ENCODE data around the gene TEAD3.
A peak's percentile ranks its signal among the peaks of the same experiment; 100 is the strongest.

The TEAD3 gene

GRCh38 chr6:35473850-35474130, 23.1 kb downstream of the TEAD3 start:
- no peak for DNase-seq

DNA sequence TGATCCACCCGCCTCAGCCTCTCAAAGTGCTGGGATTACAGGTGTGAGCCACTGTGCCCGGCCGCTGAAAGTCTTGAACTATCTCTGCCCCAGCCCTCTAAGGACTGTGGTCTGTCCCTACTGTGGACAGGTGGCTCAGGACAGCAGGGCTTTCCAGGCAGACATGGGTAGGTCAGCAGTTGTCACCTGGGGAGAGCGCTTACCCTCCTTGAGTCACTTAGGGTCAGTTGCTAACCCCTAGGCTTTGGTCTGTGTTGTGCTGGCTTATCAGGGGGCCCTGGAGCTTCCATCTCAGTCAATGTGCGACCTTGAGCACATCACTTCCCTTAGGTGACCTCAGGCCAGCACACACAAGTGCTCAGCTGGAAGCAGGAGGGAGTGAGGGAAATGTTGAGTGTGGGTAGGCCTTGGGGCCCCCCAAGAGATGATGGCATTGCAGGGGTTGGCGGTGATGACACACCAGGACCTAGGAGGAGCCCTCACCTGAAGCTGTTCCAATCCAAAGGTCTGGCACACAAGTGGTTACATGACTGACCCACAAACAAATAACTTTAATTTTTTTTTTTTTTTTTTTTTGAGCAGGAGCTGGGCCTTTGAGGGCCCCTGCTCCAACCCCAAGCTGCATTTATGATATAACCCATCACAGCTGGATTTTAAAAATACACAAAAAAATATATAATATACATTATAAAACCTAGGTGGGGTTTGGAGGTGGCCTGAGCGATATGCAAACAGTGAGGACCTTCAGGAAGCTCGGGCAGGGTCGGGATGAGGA, 23.6 kb downstream of the TEAD3 start:
- DNase-seq, result no peak

- no peak for DNase-seq
Measured at GRCh38 chr6:35471836-35472345, 25.0 kb downstream of the TEAD3 start.

DNA sequence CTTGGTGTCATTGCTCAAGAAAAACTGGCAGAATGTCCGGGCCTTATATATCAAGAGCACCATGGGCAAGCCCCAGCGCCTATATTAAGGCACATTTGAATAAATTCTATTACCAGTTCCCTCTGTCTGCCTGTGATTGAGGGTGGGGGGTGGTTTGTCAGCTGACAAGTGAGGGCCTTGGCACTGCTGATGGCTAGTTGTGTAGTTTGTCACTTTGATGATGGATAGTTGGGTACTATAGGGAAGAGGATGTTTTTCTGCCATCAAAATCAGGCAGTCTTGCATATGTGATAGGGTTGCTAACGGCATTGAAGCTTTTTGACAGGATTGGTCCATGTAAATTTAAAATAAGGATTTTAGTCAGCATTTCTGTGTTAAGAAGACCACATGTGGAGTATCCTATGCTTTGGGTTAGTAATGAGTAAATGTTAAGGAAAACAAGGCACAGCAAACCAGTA, 26.2 kb downstream of the TEAD3 start:
- DNase-seq, result no peak

GRCh38 chr6:35469751-35470662, 26.9 kb downstream of the TEAD3 start:
- no peak for DNase-seq

DNA sequence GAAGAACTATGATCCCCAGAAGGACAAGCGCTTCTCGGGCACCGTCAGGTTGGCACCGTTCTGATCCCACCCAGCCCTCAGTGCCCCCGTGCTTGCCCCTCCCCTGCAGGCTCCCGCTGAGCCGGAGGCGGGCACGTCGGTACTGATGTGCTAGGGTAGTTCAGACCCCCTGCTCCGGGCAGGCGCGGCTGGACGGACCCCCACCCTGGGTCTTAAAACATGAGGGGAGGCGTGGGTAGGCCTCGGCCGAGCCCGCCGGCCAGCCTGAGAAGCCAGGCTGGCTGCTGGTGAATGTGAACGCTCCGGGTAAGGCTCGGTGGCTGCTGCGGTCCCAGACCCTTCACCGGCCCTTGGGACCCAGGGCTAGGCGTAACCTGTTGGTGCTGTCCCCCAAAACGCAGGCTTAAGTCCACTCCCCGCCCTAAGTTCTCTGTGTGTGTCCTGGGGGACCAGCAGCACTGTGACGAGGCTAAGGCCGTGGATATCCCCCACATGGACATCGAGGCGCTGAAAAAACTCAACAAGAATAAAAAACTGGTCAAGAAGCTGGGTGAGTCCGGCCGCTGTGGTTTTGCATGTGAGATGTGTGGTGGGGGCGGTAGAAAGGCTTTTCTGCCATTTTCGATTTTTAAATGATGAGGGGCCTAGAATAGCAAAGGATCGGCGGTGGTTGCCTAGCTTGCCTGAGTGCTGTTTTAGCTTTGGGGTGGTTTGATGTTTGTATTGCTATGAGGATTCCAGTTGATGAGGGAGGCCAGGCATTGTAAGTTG, 27.7 kb downstream of the TEAD3 start:
- no peak for DNase-seq

DNA sequence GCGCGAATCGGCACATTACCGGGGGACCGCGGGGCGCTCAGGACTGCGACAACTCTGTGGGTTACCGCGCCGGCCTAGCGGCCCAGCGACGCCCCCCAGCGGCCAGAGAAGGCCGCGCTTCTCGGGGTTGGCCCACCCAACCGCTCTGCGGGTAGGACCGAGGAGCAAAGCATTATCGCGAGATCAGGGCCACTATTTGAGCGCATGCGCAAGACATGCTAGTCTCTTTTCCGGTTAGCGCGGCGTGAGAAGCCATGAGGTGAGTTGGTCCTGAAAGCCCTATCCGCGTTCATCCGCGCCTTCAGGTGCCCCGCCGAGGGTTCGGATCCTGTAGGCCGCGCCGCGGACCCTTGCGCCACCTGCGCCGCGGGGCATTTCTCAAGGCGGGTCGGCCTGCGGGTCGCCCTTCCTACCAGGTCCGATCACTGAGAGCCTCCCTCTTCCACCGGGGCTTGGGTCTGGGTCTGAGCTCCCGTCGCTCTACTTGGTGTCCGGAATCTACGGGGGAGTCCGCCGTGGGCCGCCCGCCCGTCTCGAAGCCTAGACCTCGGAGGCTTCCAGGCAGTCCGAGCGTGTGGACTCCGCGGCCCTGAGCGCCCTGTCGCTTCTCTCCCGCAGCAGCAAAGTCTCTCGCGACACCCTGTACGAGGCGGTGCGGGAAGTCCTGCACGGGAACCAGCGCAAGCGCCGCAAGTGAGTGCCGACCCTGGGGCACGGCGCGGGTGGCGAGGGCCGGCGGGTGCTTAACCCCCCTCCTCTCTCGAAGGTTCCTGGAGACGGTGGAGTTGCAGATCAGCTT, 28.5 kb downstream of the TEAD3 start, which contains the start of gene RPL10A:
RPL10A (plus strand) TSS at position 221 of the 799 bp plus-strand sequence; CDS start at position 255, 34 bp downstream.
- DNase-seq, result peak; percentile 87

DNA sequence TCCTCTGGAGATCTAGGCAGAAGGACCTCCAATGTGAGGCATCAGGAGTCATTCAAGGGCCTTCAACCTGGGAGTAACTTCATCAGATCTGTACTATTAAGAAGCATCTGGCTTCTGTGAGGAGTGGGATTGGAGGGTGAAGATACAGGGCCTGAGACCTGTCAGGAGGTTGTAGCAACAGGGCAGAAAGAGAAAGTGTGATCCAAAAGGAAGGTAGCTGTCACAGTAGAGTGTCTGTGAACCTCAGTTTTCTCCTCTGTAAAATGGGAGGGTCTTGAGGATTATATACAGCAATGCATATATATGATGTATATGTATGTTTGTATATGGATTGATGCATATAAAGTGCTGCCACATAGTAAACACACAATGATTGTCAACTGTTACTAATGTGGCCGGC, 31.2 kb downstream of the TEAD3 start:
- no peak for DNase-seq

GRCh38 chr6:35463292-35463691, 33.6 kb downstream of the TEAD3 start:
- no peak for DNase-seq

- DNase-seq, result no peak
Measured at GRCh38 chr6:35461270-35461669, 35.6 kb downstream of the TEAD3 start.

DNA sequence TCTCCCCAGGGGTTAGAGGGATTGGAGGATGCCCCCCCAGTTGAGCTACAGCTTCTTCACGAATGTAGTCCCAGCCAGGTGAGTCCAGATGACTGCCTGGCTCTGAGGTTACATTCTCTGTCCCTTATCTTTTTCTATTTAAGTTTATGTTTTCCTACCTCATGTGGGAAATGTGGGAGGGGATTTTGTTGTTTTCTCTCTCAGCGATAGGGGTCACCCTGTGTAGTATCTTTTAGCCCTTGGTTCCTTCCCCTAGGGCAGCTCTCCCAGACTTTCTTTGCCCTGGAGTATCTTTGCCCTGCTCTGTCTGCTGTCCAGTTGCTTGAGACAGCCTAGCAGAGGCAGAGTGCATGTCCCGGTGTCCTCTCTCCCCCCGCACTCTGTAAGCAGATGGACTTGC, 39.0 kb downstream of the TEAD3 start:
- no peak for DNase-seq

GRCh38 chr6:35454391-35455110, 42.3 kb downstream of the TEAD3 start:
- DNase-seq, result no peak

DNA sequence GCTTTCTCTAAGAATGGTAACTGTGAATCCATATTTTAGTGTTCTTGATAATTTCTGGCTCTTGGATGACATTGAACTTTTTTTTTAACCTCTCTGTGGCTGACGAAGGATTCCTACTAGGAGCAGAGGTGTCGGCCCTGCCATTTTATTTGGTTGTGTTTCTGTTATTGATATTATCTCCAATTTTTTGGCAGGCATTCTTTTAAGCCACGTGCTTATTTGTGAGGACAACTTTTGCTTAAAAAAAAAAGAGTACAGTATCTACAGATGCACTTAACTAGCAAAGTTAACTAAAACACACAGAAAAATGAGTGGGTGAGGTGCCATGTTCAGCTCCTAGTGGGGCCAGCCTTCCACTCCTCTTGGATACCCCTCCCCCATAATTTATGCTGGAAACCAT, 43.6 kb downstream of the TEAD3 start:
- DNase-seq, result no peak

DNA sequence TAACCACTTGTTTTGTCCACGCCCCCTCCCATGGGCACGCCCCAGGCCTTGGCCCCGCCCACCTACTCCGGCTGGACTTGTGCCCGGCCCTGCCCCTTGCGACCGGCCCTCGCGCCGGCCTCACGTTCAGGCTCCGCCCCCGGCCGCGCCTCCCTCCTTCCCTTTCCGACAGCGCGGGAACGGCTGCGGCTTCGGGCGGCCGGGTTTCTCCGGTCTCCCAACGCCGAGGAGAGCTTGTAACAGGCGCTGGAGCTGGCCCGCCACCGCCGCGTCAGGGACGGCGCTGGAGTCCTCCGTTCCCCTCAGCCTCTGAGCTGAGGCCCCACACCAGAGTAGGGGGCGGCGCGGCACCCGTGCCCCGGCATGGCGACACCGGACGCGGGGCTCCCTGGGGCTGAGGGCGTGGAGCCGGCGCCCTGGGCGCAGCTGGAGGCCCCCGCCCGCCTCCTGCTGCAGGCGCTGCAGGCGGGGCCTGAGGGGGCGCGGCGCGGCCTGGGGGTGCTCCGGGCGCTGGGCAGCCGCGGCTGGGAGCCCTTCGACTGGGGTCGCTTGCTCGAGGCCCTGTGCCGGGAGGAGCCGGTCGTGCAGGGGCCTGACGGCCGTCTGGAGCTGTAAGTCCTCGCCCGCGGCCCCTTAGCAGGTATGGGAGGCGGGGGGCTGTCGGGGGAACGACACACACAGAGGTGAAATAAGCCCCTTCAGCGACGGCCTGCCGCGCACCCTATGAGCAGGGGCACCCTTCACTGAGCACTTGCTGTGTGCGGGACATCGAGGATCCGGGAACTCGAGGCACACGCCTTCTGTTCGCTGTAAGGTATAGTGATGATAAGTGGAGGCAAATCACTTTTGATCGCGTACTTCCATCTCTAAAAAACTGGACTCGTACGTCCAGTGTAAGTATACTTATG, 44.4 kb downstream of the TEAD3 start, which contains the start of gene FANCE:
FANCE (plus strand) TSS at position 156 of the 908 bp plus-strand sequence; CDS start at position 364, 208 bp downstream.
- peak; percentile 33 for DNase-seq

- DNase-seq, result no peak
Measured at GRCh38 chr6:35451354-35452182, 45.3 kb downstream of the TEAD3 start.

DNA sequence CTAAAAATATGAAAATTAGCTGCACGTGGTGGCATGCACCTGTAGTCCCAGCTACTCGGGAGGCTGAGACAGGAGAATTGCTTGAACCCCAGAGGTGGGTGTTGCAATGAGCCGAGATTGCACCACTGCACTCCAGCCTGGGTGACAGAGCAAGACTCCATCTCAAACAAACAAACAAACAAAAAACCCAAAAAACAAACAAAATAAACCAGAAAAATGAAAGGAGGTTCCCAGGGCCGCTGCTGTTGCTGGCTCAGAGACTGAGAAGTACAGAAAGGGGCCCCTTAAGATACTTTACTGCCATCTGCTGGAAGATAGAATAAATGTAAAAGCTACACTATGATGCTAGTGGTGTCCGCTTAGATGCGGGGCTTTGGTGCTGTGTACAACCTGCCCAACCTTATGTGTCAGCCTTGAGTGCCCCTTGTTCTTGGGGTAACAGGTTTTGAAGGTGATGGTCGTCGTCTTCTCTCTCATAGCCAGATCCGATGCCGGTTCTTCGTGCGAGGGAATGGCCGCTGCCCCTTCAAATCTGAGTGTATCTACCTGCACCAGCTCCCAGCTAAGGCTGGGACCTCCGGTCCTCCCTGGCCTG, 47.5 kb downstream of the TEAD3 start:
- DNase-seq, result peak; percentile 59

DNA sequence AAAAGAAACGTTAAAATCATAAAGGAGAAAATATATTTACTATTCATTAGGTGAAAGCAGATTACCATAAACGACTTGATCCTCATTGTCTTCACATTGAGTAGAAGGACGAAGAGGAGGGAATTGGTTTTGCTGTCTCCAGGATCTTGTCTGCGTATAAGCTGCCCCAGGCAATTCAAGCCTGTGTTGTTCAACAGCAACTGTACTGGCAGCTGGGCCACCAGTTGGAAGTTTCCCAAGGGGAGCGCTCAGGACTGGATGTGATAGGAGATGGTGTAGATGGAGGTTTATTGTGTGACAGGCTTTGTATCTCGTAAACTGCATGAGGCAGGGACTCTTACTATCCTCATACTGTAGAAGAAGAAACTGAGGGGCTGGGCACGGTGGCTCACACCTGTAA, 48.7 kb downstream of the TEAD3 start:
- no peak for DNase-seq

DNA sequence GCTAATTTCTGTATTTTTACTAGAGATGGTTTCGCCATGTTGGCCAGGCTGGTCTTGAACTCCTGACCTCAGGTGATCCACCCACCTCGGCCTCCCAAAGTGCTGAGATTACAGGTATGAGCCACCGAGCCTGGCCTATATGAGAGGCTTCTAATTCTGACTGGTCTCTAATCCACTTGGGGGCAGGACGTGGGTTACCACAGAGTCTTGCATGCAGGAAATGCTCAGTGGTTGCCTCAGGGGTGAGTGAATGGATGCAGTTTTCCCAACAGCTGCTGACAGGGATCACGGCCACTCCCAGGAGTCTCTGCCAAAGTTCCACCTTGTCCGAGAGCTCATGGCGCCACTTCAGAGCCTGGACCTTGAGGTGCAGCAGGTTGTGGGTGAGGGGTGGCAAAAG, 51.2 kb downstream of the TEAD3 start:
- DNase-seq, result no peak
